ENCODE measurements around the gene OBP2A. TPM values are rescaled to one million over a fixed set of nuclear protein-coding genes. Genes with fewer than 3 reads are reported as not detected.

OBP2A gene
- total and polyA plus RNA-seq, 2 of the 8 experiments (the other 6 are each of a cell fraction or from before 2014, with no cell fraction given) = not detected

DNA sequence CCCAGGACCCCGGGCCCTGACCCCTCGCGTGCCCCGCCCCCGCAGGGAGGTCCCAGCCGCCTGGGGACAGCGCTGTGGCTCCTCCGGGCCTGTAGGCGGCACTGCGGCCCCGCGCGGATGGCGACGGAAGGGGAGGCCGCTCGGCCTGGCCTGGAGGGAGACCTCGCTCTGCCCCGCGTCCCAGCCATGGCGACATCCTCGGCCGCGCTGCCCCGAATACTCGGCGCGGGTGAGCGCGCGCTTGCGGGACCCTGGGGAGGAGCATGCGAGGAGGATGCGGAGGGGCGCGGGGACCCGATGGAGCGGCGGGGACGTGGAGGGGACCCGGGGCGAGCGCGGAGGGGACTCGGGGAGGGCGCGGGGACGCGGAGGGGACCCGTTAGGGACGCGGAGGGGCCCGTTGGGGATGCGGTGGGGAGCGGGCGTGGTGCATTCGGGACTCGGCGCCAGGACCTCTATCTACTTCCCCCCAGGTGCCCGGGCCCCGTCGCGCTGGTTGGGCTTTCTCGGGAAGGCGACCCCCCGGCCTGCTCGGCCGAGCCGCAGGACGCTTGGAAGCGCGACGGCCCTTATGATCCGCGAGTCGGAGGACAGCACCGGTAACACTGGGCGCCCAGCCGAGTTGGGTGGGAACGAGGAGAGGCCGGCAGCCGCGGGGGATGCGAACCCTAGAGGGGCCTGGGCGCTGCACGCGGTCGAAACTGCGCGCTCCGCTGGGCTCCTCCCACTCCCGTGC lies 45.2 kb upstream of the OBP2A start, which contains the start of gene MRPS2 (continued):
- TF ChIP-seq, protein P1, sequence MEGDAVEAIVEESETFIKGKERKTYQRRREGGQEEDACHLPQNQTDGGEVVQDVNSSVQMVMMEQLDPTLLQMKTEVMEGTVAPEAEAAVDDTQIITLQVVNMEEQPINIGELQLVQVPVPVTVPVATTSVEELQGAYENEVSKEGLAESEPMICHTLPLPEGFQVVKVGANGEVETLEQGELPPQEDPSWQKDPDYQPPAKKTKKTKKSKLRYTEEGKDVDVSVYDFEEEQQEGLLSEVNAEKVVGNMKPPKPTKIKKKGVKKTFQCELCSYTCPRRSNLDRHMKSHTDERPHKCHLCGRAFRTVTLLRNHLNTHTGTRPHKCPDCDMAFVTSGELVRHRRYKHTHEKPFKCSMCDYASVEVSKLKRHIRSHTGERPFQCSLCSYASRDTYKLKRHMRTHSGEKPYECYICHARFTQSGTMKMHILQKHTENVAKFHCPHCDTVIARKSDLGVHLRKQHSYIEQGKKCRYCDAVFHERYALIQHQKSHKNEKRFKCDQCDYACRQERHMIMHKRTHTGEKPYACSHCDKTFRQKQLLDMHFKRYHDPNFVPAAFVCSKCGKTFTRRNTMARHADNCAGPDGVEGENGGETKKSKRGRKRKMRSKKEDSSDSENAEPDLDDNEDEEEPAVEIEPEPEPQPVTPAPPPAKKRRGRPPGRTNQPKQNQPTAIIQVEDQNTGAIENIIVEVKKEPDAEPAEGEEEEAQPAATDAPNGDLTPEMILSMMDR (IDR thresholded peaks at IDR 0.05; ENCODE audit: control extremely low read depth in 1 of 3, insufficient read depth in 1 of 3, low read depth in 1 of 3, low read length in 3 of 3) = peak in 2 of 3 experiments; percentile 85 to 87; a peak in 3 of 4 replicates
- peak; percentile 30 to 51; a peak in 3 of 4 replicates for TF ChIP-seq RAD21 (IDR thresholded peaks at IDR 0.05 in 1 of 2, conservative IDR thresholded peaks at IDR 0.05 in 1 of 2; ENCODE audit: low read depth in 2 of 2, low read length in 2 of 2)
- TF ChIP-seq TBP (IDR thresholded peaks at IDR 0.05; ENCODE audit: low read depth, low read length) = peak; percentile 64
- TF ChIP-seq, protein P2, sequence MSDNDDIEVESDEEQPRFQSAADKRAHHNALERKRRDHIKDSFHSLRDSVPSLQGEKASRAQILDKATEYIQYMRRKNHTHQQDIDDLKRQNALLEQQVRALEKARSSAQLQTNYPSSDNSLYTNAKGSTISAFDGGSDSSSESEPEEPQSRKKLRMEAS (IDR thresholded peaks at IDR 0.05) = peak; percentile 83
- TF ChIP-seq, protein P3, sequence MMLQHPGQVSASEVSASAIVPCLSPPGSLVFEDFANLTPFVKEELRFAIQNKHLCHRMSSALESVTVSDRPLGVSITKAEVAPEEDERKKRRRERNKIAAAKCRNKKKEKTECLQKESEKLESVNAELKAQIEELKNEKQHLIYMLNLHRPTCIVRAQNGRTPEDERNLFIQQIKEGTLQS (IDR thresholded peaks at IDR 0.05; ENCODE audit: insufficient read depth, low read depth, low read length) = no peak
- TF ChIP-seq PHF8 (conservative IDR thresholded peaks at IDR 0.05; ENCODE audit: low read depth, low read length) = peak; percentile 80
- no peak for TF ChIP-seq RFX5 (IDR thresholded peaks at IDR 0.05; ENCODE audit: borderline replicate concordance, low read depth, low read length)
- no peak for TF ChIP-seq EP300 (IDR thresholded peaks at IDR 0.05; ENCODE audit: borderline replicate concordance in 1 of 2, low read depth in 2 of 2, low read length in 2 of 2)
- TF ChIP-seq GABPA (IDR thresholded peaks at IDR 0.05; ENCODE audit: borderline replicate concordance, insufficient read depth, low read length) = no peak
- TF ChIP-seq POLR2A (IDR thresholded peaks at IDR 0.05; ENCODE audit: control extremely low read depth in 1 of 2, low read depth in 2 of 2, low read length in 2 of 2) = peak in 1 of 2 experiments; percentile 64; a peak in 2 of 3 replicates
- TF ChIP-seq CREB1 (IDR thresholded peaks at IDR 0.05) = peak; percentile 69
- TF ChIP-seq CTBP2 (IDR thresholded peaks at IDR 0.05; ENCODE audit: borderline replicate concordance, insufficient read depth, insufficient read length, low read length) = no peak
- TF ChIP-seq CBX5 (IDR thresholded peaks at IDR 0.05; ENCODE audit: low read depth, low read length) = no peak
- TF ChIP-seq JUN (IDR thresholded peaks at IDR 0.05; ENCODE audit: low read depth, low read length) = no peak
- no peak for TF ChIP-seq NRF1 (IDR thresholded peaks at IDR 0.05; ENCODE audit: low read depth, low read length)
- TF ChIP-seq TAF1 (IDR thresholded peaks at IDR 0.05; ENCODE audit: low read depth, low read length) = peak; percentile 82
- TF ChIP-seq FOSL1 (IDR thresholded peaks at IDR 0.05; ENCODE audit: insufficient read depth, low read depth, low read length) = no peak
- peak; percentile 56 for TF ChIP-seq SP2 (IDR thresholded peaks at IDR 0.05; ENCODE audit: low read length)
- TF ChIP-seq SIX5 (IDR thresholded peaks at IDR 0.05; ENCODE audit: low read depth, low read length) = no peak
- no peak for TF ChIP-seq SAP30 (IDR thresholded peaks at IDR 0.05; ENCODE audit: insufficient read depth, insufficient replicate concordance, low read length)

All from H1 (cell line).